Lung (tissue), 12 donors: ENCODE measurements around the gene ANKRD17. TPM values are rescaled to one million over a fixed set of nuclear protein-coding genes. Genes with fewer than 3 reads are reported as not detected.

Experiments used
- ATAC-seq: fragments of 200-7000 bp; cut with Tn5 transposase; one replicate; pipeline ENCODE4 v1.9.1; 2020; ENCODE audit warnings: moderate number of reproducible peaks; ENCODE audit not compliant: insufficient read depth, low FRiP score
- DNase-seq, 3 donors: peaks; one replicate each; pipeline ENCODE4 v3.0.0-alpha.2; 2013 to 2017
- H3K27ac ChIP-seq, 2 donors: one replicate each; pipeline ENCODE4 v1.5.1; 2013; ENCODE audit warnings: mild to moderate bottlenecking in 2 of 2, moderate library complexity in 2 of 2, control low read depth in 1 of 2, inconsistent platforms in 1 of 2, low read depth in 1 of 2, low read length in 1 of 2
- H3K27me3 ChIP-seq, 3 donors: one replicate each; pipeline ENCODE4 v1.5.1; 2013; ENCODE audit warnings: low read length in 2 of 3; ENCODE audit not compliant: control insufficient read depth in 3 of 3, insufficient read depth in 3 of 3
- H3K36me3 ChIP-seq, 4 donors: one replicate each; pipeline ENCODE4 v1.5.1; 2013; ENCODE audit warnings: low read length in 4 of 4, mild to moderate bottlenecking in 1 of 4, moderate library complexity in 1 of 4; ENCODE audit not compliant: control insufficient read depth in 4 of 4, insufficient read depth in 4 of 4
- H3K4me1 ChIP-seq, 5 donors: one replicate each; pipeline ENCODE4 v1.5.1; 2013; ENCODE audit warnings: low read length in 5 of 5, mild to moderate bottlenecking in 2 of 5, moderate library complexity in 1 of 5; ENCODE audit not compliant: control insufficient read depth in 5 of 5, insufficient read depth in 5 of 5
- H3K4me3 ChIP-seq: one replicate; pipeline ENCODE4 v1.5.1; 2013; ENCODE audit warnings: mild to moderate bottlenecking, control low read depth, moderate library complexity
- H3K9ac ChIP-seq, 2 donors: one replicate each; pipeline ENCODE4 v1.5.1; 2013; ENCODE audit warnings: low read length in 2 of 2, control low read depth in 1 of 2; ENCODE audit not compliant: insufficient read depth in 1 of 2
- H3K9me3 ChIP-seq, 4 donors: one replicate each; pipeline ENCODE4 v1.5.1; 2013; ENCODE audit warnings: low read length in 3 of 4, mild to moderate bottlenecking in 1 of 4, moderate library complexity in 1 of 4; ENCODE audit not compliant: control insufficient read depth in 4 of 4, insufficient read depth in 3 of 4
- CTCF ChIP-seq: IDR thresholded peaks from 2 replicates; pipeline ENCODE4 v1.5.1; 2012; ENCODE audit warnings: mild to moderate bottlenecking; ENCODE audit errors: control extremely low read depth, extremely low read depth
- WGBS, 2 donors: extraction: QIAGEN DNeasy Blood & Tissue Kit; methylation state at CpG; one replicate each; pipeline ENCODE4 v1.1.7; 2013; 5-methylcytosine and 5-hydroxymethylcytosine counted together
- polyA plus RNA-seq, 2 donors: library from polyadenylated mRNA; stranded (reverse); fragments of 200-250 nt; gene quantifications; one replicate each; pipeline ENCODE4 v1.2.1, GENCODE V29; 2013
- total RNA-seq, 2 donors: library from RNA; depleted of rRNA in 1 of 2; stranded (reverse); fragments of >200 nt in 1 of 2; gene quantifications; one replicate each; pipeline ENCODE4 v1.2.1, GENCODE V29; 2014 to 2021
- donor health status: control.
- donor health status: control.
- donor health status: Bipolar disorder and iron deficiency.
- donor health status: healthy.
- donor health status: DM: yes; HTN: yes; CAD: no.

The ANKRD17 gene
- total and polyA plus RNA-seq, 4 donors = 7.8 to 74.4 (median 31.7) TPM

- no peak for TF ChIP-seq CTCF
- Histone ChIP-seq H3K9ac (peak within 1 kb of the TSS; percentile 90 to 98), H3K27ac (peak within 1 kb of the TSS; percentile 93 to 95), H3K4me1 (peaks cover 0 to 13% (median 0%) of the 10 kb centered on the region in 5 donors), H3K27me3 (no peaks in the 10 kb centered on the region), H3K4me3 (peak within 1 kb of the TSS; percentile 70), H3K9me3 (no peaks in the 10 kb centered on the region), H3K36me3 (peaks cover under 1 to 5% (median 4%) of the 10 kb centered on the region in 4 donors)
- peak; percentile 99 for DNase-seq
- peak; percentile 94 for ATAC-seq
- WGBS, 2 donors = 0% methylated on average over 62 of the region's 62 CpGs
Measured at GRCh38 chr4:73069338-73070073, 189.1 kb downstream of the ANKRD17 start, which contains the start of gene COX18. Gene COX18, minus strand, starts transcription at chr4:73069716. Its CDS starts 67 bp downstream, at chr4:73069649.

- DNase-seq (peak; percentile 35 to 84 (median 67)), ATAC-seq (no peak)
- TF ChIP-seq CTCF = no peak
- H3K27ac ChIP-seq = peak overlapping the region; percentile 93 to 95
- no peaks in the 10 kb centered on the region for H3K27me3 ChIP-seq
- 0% methylated on average over 27 of the region's 27 CpGs for WGBS, 2 donors
- no peaks in the 10 kb centered on the region for H3K9me3 ChIP-seq
- peaks cover 0 to 13% (median 0%) of the 10 kb centered on the region in 5 donors for H3K4me1 ChIP-seq
- H3K9ac ChIP-seq = peak overlapping the region; percentile 90 to 98
- H3K36me3 ChIP-seq = peaks cover 2 to 6% (median 4%) of the 10 kb centered on the region in 4 donors
- H3K4me3 ChIP-seq = peak overlapping the region; percentile 70
Measured at GRCh38 chr4:73068491-73069337, 189.9 kb downstream of the ANKRD17 start.

- WGBS, 2 donors = 41 to 48% methylated on average over 4 of the region's 4 CpGs
- Histone ChIP-seq H3K27ac (peak overlapping the region; percentile 80 to 93), H3K9ac (peak overlapping the region; percentile 90 to 98), H3K27me3 (no peaks in the 10 kb centered on the region), H3K36me3 (peaks cover 3 to 9% (median 5%) of the 10 kb centered on the region in 4 donors), H3K9me3 (no peaks in the 10 kb centered on the region), H3K4me1 (peaks cover 0 to 13% (median 0%) of the 10 kb centered on the region in 5 donors), H3K4me3 (no peak overlapping the region)
- TF ChIP-seq CTCF = no peak
- ATAC-seq (no peak), DNase-seq (peak in 1 of 3 donors; percentile 17)
Measured at GRCh38 chr4:73067971-73068394, 190.6 kb downstream of the ANKRD17 start.
